GM10266 (cell line): ENCODE results near the gene ACOT7.

Source experiments
- DNase-seq: peaks from one replicate; pipeline ENCODE4 v3.0.0; 2012; ENCODE audit errors: extremely low spot score
- TF ChIP-seq, protein P1 (sequence below): IDR thresholded peaks from 2 replicates; pipeline ENCODE4 v1.5.1; 2012; ENCODE audit warnings: mild to moderate bottlenecking, low read depth; ENCODE audit not compliant: control insufficient read depth, insufficient read depth; ENCODE audit errors: missing control alignments

ACOT7 gene

DNA sequence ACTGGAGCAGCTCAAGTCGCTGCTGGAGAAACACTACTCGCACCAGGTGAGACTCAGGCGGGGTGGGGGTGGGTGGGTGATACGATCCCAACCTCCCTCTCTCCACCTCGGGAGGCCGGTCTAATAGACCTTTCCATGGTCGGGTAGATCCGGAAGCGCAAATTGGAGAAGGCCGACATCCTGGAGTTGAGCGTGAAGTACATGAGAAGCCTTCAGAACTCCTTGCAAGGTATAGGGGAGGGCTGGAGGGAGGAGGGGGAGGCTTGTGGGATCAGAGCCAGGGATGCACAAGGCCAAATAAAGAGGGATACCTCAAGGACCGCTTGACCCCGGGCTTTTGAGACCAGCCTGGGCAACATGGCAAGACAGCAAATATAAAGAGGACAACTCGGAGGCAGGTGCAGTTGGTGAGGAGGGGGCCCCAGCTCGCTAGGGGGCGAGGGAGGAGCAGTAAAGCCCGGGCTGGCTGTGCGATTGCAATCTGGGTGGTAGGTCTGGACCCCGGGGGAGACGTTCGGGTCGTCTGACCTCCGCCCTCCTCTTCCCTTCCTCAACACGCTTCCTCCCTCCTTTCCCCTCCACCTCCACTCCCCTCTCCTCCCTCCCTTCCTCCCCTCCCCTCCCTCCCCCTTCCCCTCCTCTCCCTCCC is 149.0 kb downstream of the ACOT7 start:
- TF ChIP-seq, protein P1, sequence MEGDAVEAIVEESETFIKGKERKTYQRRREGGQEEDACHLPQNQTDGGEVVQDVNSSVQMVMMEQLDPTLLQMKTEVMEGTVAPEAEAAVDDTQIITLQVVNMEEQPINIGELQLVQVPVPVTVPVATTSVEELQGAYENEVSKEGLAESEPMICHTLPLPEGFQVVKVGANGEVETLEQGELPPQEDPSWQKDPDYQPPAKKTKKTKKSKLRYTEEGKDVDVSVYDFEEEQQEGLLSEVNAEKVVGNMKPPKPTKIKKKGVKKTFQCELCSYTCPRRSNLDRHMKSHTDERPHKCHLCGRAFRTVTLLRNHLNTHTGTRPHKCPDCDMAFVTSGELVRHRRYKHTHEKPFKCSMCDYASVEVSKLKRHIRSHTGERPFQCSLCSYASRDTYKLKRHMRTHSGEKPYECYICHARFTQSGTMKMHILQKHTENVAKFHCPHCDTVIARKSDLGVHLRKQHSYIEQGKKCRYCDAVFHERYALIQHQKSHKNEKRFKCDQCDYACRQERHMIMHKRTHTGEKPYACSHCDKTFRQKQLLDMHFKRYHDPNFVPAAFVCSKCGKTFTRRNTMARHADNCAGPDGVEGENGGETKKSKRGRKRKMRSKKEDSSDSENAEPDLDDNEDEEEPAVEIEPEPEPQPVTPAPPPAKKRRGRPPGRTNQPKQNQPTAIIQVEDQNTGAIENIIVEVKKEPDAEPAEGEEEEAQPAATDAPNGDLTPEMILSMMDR = no peak

GRCh38 chr1:6243993-6244392 is 149.6 kb downstream of the ACOT7 start, which contains the start of gene HES3:
Gene HES3 (plus strand): TSS chr1:6244179. CDS start chr1:6244366, 187 bp downstream.
- TF ChIP-seq, protein P1 = no peak
- no peak for DNase-seq

More for the DNA sequence above, 149.0 kb downstream of the ACOT7 start:
- no peak for DNase-seq

DNA sequence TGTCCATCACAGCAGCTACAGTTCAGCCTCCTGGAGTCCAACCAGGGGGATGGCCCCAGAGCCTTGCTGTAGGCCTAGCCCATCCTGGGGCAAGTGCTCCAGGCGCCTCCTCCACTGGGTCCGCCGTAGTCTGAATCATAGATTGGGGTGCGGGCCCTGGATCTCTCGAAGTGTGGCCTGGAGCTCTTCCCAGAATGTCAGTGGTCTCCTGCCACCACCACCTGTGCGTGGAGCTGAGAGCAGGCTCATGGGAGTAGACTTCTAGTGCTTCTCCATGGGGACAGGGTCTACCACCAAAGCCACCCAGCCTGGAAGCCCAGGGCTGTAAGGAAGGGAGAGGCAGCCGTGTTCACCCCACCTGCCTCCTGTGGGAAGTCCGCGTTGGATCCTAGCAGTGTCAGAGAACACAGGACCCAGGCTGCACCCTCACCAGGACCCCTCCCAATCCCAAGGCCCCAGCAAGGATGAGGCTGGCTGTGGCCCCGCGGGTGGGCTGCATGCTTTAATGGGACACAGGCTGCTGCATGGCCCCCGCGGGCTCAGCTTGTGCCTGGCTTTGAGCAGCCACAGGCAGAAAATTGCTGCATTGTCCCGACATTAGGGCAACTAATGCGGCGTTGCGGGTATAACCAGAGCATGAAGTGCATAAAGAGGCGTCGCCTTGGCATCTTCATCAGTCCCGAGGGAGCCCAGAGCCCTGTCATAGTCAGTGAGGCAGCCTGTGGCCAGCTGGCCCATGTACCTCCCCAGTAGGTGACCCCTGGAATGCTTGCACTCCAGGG is 150.3 kb downstream of the ACOT7 start:
- TF ChIP-seq, protein P1 = no peak
- DNase-seq = no peak

DNA sequence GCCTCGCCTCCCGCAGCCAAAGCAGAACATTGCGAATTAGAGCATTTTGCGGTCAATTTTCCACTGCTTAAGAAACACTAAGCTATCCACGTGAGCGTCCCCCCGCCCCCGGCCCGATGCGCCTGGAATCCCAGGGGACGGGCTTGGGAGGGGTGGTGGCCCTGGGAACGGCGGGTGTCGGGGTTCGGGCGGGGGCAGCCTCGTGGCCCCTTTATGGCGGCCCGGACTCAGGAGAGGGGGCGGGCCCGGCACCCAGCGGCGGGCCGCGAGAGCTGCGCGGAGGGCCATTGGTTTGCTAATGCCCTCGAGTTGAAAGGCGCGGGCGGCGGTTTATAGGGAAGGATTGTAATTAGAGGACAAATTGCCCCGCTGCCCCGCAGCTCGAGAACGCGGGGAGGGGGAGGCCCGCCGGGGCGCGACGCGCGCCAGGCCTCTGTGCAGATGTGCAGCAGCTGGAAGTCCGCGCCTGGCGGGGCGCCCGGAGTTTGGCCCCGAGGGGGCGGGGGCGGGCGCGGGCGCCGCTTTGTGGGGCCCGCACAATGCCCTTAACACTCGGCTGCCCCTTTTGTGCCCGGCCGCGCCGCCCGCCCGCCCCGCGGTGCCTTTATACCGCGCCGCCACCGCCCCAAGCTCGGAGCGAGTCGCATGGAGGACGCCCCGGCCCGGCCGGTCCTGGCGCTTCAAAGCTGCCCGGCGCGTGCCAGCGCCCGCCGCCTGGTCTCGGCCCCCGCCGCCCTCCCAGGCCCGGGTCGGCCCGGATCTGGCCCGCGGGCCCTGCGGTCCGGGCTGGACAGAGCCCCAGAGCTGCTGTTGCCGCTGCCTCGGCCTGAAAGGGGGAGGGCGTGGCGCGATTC is 151.5 kb downstream of the ACOT7 start:
- TF ChIP-seq, protein P1 = no peak
- DNase-seq = no peak

DNA sequence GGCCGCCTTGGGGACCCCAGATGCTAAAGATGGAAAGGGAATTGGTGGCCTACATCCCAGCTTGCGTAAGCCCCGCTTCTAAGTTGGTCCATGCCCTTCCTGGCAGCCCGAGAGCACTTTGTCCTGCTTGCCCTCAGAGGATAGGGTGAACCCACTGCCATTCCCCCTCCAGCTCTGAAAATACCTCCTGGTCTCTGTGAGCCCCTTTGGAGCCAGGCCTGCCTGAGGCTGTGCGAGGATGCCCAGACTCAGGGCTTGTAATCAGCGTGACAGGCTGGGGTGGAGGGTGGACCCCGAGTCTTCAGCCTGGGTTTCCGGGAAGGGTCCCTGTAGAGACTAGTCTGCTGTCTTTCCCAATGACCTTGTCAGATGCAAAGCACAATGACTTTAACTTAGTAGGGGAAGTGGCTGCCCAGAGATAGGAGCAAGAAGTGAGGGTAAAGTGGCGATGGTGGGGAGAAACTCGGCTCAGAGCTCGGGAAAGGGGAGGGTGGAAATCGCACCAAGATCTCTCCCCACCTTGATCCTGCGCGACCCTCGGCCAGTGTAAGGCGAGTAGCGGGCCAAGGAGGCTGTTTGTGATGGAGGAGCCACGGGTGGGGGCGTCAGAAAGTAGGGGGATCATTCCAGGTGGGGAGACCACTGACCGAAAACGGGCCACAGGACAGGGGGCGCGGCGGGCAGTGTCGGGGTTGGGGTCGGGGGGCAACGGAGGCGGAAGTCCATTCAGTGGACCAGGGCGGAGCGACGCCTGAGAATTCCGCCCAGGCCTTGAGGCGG is 152.3 kb downstream of the ACOT7 start:
- TF ChIP-seq, protein P1 = no peak
- DNase-seq = no peak

DNA sequence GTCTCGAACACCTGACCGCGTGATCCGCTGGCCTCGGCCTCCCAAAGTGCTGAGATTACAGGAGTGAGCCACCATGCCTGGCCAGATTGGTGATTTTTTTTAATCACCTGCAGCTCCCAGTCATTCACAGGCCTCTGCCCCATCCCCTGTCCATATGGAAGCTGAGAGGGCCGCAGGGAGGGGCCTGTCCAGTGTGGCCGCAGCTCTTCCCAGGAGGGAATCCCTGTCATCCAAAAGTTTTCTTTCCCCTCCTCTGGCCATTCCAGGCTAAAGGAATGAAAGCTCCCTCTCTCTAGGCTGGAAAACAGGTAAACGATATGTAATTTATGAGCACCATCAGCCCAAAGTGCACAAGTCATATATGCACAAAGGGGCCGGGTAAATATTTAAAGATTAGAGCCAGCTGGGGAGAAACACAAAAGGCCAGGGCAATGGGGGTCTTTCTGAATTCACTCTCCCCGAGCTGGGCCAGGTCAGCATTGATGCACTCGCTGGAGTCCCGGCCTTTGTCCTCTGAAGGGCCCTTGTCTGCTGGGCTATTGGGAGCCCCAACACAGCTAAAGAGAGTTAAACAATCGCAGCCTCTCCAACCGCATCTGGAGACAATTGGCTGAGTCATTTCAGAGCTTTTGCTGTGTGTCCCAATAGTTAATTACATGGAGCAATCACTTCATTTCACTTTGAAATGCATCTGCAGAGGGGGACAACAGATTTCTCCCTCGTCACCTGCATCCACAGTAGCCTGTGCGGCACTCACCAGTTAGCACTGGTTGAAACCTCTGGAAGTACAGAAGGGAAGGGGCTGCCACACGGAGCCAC is 153.4 kb downstream of the ACOT7 start:
- TF ChIP-seq, protein P1 = no peak
- DNase-seq = no peak
